GM20431 (cell line): ENCODE data around the gene NKAIN1.
"Not testable (repeated sequence)": the region's sequence is repeated elsewhere in the genome, so short reads cannot be mapped to it uniquely, and the experiment has no call there.

ENCODE experiments used
- in situ Hi-C: fragments of 300-500 bp; cut with MseI, MboI; formaldehyde crosslinking; loops from one replicate; pipeline ENCODE4 v1.15.0; 2020; ENCODE audit warnings: low sequenced_read_pairs; ENCODE audit not compliant: unreplicated experiment

The NKAIN1 gene

GRCh38 chr1:31159323-31159722, 80.4 kb downstream of the NKAIN1 start:
- in situ Hi-C loops = no loop called here

- in situ Hi-C loops = no loop called here
Measured at GRCh38 chr1:31155216-31155806, 84.4 kb downstream of the NKAIN1 start.

DNA sequence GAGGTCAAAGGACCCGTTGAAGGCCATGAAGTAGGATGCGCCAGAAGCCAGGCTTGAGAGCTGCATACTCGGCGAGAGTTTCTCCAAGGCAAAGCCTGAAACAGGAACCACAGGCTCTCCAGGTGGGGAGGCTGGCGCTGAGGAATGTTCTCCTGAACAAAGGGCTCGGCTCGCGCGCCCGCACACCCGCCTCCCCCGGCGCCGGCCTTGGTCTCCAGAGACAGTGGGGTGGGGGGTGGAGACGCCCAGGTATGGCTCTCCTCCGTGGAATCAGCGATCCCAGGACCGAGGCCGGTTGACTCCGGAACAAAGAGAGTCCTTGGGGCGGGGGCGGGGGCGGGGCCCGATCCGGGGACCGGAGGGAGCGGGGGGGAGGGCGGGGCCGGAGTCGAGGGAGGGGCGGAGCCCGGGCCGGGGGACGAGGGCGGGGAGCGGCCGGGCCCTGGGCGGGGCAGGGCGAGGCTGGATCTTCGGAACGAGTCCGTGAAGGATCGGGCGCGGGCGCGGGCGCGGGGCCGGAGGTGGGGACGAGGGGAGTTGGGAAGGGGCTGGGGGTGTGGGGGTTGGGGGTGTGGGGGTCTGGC, 85.0 kb downstream of the NKAIN1 start:
- in situ Hi-C loops = no loop called here

DNA sequence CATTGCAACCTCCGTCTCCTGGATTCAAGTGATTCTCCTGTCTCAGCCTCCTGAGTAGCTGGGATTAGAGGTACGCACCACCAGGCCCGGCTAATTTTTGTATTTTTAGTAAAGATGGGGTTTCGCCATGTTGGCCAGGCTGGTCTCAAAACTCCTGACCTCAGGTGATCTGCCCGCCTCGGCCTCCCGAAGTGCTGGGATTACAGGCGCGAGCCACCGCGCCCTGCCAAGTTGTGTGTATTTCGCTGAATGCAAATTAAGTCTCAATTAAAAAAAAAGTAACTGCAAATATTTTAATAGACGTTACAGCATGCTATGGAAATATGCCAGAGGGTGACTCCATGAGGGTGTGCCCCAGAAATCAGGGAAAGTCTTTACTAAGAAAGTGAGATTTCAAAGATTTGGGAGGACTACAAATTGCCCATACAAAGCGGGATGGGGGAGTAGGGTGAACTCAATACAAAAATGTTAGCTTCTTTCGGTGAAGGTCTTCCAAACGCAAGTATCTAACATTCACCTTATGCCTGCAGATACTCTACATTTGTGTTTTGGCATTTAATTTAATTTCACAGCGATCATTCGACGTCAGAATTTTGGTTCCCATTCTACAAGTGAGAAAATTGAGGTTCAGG, 85.6 kb downstream of the NKAIN1 start:
- in situ Hi-C loops = no loop called here

- in situ Hi-C loops = no loop called here
Measured at GRCh38 chr1:31153423-31153822, 86.3 kb downstream of the NKAIN1 start.

GRCh38 chr1:31152181-31152795, 87.4 kb downstream of the NKAIN1 start:
- in situ Hi-C loops = no loop called here

DNA sequence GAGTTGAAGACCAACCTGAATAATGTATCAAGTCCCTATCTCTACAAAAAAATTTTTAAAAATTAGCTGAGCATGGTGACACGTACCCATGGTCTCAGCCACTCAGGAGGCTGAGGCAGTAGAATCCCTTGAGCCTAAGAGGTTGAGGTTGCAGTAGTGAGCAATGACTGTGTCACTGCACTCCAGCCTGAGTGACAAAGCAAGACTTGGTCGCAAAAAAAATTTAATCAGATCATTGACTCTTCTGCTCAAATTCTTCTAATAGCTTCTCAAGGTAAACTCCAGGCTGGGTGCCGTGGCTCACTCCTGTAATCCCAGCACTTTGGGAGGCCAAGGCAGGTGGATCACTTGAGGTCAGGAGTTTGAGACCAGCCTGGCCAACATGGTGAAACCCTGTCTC, 88.3 kb downstream of the NKAIN1 start:
- in situ Hi-C loops = no loop called here

DNA sequence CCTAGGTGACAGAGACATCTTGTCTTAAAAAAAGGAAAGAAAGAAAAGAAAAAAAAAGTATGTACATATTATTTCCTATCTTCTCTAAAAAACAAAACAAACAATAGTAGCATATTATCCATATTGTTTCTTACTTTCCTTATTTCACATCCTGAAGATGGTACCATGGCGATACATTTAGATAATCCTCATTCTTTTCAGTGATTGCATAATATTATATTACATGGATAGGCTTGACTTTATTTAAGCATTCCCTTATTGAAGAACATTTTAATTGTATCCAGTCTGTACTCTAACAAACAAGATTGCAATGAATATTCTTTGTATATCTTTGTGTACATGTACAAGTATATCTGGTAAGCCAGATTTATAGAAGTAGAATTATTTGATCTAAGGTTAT, 91.3 kb downstream of the NKAIN1 start:
- in situ Hi-C loops = no loop called here

DNA sequence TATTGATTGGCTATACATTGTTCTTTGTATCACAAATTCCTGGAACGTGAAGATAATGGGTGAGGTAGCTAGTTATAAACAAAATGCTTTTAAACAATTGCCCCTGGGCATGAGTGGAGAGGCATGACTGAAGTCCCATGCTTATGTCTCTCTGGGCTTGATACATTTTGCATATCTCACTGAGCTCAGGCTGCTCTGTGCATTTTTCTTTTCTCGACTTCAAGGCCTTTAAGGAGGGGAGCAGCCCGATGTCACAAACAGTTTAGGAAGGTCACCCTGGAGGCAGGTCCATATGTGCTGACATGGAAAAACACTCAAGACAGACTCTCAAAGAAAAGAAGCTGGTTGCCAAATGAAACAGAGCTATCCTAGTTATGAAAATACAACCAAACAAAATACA, 94.0 kb downstream of the NKAIN1 start:
- in situ Hi-C loops = no loop called here

- in situ Hi-C loops = no loop called here
Measured at GRCh38 chr1:31144442-31144841, 95.2 kb downstream of the NKAIN1 start.

DNA sequence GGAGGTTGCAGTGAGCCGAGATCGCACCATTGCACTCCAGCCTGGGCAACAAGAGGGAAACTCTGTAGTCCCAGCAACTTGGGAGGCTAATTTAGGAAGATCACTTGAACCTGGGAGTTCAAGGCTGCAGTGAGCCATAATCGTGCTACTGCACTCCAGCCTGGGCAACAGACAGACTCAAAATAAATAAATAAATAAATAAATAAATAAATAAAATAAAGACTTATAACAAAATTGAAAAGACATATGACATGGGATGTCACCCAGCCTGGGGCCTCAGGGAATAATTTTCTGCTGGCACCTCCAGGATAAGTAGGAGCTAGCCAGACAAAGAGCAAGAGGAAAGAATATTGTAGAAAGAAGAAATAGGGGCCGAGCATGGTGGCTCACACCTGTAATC, 96.2 kb downstream of the NKAIN1 start:
- in situ Hi-C loops = no loop called here

DNA sequence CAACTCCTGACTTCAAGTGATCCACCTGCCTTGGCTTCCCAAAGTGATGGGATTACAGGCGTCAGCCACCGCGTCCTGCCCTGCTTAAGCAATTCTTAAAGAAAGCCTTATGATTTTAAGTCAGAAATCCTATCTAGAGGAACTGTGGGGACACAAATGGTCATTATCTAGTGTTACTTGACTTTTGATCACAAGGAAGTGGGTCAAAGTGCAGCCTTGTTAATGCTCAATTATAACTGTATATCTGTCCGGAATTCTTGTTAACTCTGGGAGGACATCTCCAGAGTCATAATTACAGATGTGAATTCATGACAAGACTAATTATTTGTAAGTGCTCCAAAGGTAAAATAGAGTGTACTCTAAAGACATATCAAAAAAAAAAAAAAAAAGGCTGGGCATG, 97.3 kb downstream of the NKAIN1 start:
- in situ Hi-C loops = no loop called here

DNA sequence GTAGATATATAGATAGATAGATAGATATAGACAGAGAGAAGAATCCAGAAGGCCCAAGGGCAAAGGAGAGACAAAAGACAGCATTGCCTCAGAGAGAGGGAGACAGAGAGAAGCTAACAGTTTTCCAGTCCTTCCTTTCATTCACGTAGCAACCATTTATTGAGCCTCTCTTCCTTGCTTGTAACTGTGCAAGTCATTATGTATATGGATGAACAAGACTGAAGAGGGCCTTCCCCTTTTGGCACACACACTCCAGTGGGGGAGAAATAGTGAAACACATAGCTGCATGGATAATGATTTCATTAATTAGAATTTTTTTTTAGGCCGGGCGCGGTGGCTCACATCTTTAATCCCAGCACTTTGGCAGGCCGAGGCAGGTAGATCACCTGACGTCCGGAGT, 99.4 kb downstream of the NKAIN1 start:
- in situ Hi-C loops = no loop called here

DNA sequence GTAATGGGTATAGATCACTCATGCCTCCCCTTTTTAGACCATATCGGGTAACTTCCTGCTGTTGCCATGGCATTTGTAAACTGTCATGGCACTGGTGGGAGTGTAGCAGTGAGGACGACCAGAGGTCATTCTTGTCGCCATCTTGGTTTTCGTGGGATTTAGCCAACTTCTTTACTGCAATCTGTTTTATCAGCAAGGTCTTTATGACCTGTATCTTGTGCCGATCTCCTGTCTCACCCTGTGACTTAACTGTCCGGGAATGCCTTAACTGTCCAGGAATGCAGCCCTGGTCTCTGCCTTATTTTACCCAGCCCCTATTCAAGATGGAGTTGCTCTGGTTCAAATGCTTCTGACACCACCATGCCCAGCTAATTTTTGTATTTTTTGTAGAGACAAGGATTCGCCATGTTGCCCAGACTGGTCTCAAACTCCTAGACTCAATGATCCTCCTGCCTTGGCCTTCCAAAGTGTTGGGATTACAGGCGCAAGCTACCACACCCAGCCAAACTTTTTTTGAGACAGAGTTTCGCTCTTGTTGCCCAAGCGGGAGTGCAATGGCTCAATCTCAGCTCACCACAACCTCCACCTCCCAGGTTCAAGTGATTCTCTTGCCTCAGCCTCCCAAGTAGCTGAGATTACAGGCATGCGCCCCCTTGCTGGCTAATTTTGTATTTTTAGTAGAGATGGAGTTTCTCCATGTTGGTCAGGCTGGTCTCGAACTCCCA, 100.7 kb downstream of the NKAIN1 start:
- in situ Hi-C loops = not testable (repeated sequence)

GRCh38 chr1:31137873-31138272, 101.8 kb downstream of the NKAIN1 start:
- in situ Hi-C loops = not testable (repeated sequence)

DNA sequence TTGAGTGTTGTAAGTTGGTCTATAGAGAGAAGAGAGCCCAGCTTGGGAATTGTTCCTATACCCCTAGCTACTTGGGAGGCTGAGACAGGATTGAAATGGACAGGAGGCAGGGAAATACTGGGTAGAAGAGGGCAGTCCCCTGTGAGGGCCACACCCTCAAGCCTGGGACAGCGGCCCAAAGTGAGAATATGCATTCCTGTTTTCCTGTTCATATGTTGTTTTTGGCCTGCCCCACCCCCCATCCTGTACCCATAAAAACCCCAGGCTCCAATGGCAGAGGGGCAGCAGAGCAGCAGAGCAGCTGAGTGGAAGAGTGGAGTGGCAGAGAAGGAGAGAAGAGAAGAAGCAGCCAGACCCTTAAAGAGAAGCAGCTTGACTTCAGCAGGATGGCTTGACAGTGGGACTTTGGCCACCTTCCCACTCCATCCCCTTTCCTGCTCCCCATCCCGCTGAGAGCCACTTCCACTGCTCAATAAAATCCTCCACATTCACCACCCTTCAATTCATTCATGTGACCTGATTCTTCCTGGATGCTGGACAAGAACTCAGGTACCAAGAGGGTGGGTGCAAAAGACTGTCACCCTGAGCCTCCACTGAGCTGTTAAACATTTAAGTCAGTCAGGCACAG, 103.6 kb downstream of the NKAIN1 start:
- in situ Hi-C loops = no loop called here

- in situ Hi-C loops = no loop called here
Measured at GRCh38 chr1:31133368-31133767, 106.3 kb downstream of the NKAIN1 start.
